ENCODE results near the gene ZNF366.

DNA sequence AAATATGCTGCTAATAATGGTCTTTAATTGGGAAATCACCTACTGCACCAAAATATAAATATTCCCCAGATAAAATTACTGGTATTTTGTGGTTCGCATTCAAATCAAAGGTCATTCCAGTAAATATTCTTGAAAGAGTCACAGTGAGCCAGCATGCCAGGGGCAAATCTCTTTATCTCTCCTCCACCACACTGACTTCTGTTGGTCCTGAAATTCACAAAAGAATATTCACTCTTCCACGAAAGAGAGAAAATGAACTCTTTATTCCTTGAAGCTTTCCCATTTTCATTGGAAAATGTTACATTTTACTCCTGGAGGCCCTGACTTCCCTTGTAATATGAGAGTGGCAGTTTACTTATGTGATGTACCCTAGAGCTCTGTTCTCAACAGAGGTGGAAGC, 39.7 kb downstream of the ZNF366 start:
- TF ChIP-seq, protein P1, sequence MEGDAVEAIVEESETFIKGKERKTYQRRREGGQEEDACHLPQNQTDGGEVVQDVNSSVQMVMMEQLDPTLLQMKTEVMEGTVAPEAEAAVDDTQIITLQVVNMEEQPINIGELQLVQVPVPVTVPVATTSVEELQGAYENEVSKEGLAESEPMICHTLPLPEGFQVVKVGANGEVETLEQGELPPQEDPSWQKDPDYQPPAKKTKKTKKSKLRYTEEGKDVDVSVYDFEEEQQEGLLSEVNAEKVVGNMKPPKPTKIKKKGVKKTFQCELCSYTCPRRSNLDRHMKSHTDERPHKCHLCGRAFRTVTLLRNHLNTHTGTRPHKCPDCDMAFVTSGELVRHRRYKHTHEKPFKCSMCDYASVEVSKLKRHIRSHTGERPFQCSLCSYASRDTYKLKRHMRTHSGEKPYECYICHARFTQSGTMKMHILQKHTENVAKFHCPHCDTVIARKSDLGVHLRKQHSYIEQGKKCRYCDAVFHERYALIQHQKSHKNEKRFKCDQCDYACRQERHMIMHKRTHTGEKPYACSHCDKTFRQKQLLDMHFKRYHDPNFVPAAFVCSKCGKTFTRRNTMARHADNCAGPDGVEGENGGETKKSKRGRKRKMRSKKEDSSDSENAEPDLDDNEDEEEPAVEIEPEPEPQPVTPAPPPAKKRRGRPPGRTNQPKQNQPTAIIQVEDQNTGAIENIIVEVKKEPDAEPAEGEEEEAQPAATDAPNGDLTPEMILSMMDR (conservative IDR thresholded peaks at IDR 0.05; ENCODE audit: low read length): no peak
- no peak for TF ChIP-seq EZH2phosphoT487 (IDR thresholded peaks at IDR 0.05; ENCODE audit: borderline replicate concordance)
